Dendritic cell treated with granulocyte-macrophage colony-stimulating factor and Interleukin-4, amounts not matched to agents 40 ng/mL and 50 ng/mL, for 4 days (primary cell): ENCODE data around the gene SPRY1.

Source experiments
- H3K27ac Mint-ChIP-seq: one replicate; pipeline ENCODE4 v1.8.0; 2022; ENCODE audit warnings: mild to moderate bottlenecking, mixed read lengths
- H3K27me3 Mint-ChIP-seq: one replicate; pipeline ENCODE4 v1.8.0; 2022; ENCODE audit warnings: mild to moderate bottlenecking, mixed read lengths
- H3K36me3 Mint-ChIP-seq: one replicate; pipeline ENCODE4 v1.8.0; 2022; ENCODE audit warnings: low read depth, mixed read lengths
- H3K4me1 Mint-ChIP-seq: one replicate; pipeline ENCODE4 v1.8.0; 2022; ENCODE audit warnings: low read depth, mixed read lengths
- H3K4me3 Mint-ChIP-seq: one replicate; pipeline ENCODE4 v1.8.0; 2022; ENCODE audit warnings: mild to moderate bottlenecking, moderate library complexity, mixed read lengths
- H3K9me3 Mint-ChIP-seq: one replicate; pipeline ENCODE4 v1.8.0; 2022; ENCODE audit warnings: mixed read lengths
- intact Hi-C: fragments of 100-400 bp; cut with micrococcal nuclease; formaldehyde crosslinking; loops from one replicate; pipeline ENCODE4 v1.15.0; 2022

Gene SPRY1

GRCh38 chr4:123397144-123398065 lies 810 bp downstream of the SPRY1 start:
- H3K4me3 Mint-ChIP-seq = peak overlapping the region; percentile 73
- H3K27ac Mint-ChIP-seq = peak overlapping the region; percentile 57
- H3K9me3 Mint-ChIP-seq = no peaks in the 10 kb centered on the region
- intact Hi-C loops = loop anchor here (5.0 to 10.0 kb wide), 3 partner anchors 50 to 867 kb away; no protein-coding TSS in a partner anchor
- peaks cover 23% of the 10 kb centered on the region for H3K4me1 Mint-ChIP-seq
- no peaks in the 10 kb centered on the region for H3K36me3 Mint-ChIP-seq
- H3K27me3 Mint-ChIP-seq = peaks cover 44% of the 10 kb centered on the region

DNA sequence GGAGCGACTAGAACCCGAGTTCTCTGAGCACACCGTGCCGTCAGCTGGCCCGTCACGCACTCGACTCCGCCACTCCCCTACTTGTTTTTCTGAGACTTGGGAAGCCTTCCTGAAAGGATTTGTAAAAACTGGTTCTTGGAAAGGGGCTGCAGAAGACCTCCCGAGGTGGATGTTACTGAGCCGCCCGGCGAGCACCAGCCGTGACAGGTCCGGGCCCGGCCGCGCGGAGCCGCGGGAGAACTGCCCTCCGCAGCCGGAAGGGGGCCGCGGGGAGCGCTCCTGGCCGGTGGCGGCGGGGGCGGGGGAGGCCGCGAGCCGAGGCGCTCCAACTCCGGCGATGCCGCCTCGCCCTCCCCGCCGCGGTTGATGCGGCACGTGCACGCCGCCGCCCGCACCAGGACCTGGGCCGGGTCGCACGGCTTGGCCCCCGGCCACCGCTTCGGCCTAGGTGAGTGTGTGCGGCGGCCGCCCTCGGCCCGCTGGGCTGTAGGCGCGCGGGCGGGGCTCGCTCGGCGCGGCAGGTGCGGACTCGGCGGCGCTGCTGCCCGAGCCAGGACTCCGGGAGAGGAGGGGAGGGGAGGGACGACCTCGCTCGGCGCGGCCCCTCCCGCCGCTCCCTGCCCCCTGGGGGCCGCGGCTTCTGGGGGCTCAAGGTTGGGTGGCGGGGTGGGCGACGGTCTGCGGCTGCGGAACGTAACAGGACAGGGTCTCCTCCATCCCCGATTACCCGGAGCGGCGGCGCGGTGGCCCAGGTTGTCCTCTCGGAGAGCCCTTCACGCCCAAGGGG lies 1.7 kb downstream of the SPRY1 start:
- Mint-ChIP-seq H3K36me3 (no peaks in the 10 kb centered on the region), H3K27me3 (peaks cover 44% of the 10 kb centered on the region), H3K27ac (no peak overlapping the region), H3K4me1 (peaks cover 23% of the 10 kb centered on the region), H3K4me3 (peak overlapping the region; percentile 73), H3K9me3 (no peaks in the 10 kb centered on the region)
- intact Hi-C loops = loop anchor here (5.0 to 10.0 kb wide), 3 partner anchors 49 to 867 kb away; no protein-coding TSS in a partner anchor

DNA sequence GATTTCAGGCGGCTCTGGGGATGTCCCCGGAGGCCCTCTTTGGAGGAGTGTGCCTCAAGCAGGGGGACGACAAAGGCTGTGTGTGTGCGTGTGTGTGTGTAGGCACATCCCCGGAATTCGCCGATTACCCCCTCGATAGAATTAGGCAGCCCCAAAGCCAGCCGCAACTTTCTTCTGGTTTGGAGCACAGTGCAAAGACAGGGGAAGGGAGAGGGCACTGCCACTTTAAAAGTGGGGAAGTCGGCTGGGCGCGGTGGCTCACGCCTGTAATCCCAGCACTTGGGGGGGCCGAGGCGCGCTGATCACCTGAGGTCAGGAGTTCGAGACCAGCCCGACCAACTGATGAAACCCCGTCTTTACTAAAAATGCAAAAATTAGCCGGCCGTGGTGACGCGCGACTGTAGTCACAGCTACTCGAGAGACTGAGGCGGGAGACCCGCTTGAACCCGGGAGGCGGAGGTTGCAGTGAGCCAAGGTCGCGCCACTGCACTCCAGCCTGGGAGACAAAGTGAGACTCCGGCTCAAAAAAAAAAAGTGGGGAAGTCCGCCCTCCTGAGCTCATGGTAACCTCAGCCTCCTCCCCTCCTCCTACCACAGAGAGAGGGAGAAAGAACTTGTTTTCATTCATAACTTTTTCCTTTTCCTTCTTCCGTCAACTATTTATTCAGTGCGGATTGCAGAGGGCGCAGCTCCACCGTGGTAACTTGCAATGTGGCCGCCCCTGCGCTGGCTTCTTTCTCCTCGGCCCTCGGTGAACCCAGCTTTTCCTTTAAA lies 2.4 kb downstream of the SPRY1 start:
- peaks cover 23% of the 10 kb centered on the region for H3K4me1 Mint-ChIP-seq
- H3K9me3 Mint-ChIP-seq = no peaks in the 10 kb centered on the region
- peak overlapping the region; percentile 25 for H3K27ac Mint-ChIP-seq
- peak overlapping the region; percentile 73 for H3K4me3 Mint-ChIP-seq
- H3K36me3 Mint-ChIP-seq = no peaks in the 10 kb centered on the region
- H3K27me3 Mint-ChIP-seq = peaks cover 44% of the 10 kb centered on the region
- intact Hi-C loops = loop anchor here (5.0 to 10.0 kb wide), 3 partner anchors 48 to 866 kb away; no protein-coding TSS in a partner anchor

DNA sequence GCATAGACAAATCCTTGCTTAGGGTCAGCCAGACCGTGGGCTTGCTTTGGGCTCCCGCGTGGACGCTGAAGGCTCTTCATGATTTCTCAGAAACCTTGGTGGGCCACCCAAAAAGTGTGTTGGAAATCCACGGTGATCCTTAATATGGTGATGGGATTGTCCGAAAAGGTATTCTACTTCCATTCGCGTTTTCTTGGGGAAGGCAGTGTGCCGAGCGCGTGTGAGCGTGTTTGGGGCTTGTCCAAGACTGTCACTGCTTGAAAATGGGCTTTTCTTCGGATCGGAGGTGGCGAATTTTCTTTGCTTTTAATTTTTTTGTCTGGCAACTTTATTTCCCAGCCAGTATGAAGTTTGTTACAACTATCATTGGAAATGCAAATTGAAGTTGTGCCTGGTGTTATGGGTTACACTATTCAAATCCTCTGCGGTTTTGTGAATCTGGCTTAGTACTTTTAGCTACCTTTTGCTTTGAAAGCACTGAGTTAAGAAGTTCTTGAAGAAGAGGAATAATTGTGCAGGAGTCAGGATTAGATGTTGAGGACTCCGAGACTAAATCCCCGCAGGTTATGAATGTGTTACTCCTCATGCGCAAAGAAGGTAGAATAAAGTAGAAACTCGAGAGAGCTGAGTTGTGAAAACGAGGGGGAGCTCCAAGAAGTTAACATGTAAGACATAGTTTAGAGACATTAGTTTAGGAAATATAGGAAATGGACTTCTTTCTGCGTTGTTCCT lies 3.2 kb downstream of the SPRY1 start:
- H3K36me3 Mint-ChIP-seq = no peaks in the 10 kb centered on the region
- no peaks in the 10 kb centered on the region for H3K9me3 Mint-ChIP-seq
- intact Hi-C loops = loop anchor here (5.0 to 10.0 kb wide), 3 partner anchors 48 to 865 kb away; no protein-coding TSS in a partner anchor

DNA sequence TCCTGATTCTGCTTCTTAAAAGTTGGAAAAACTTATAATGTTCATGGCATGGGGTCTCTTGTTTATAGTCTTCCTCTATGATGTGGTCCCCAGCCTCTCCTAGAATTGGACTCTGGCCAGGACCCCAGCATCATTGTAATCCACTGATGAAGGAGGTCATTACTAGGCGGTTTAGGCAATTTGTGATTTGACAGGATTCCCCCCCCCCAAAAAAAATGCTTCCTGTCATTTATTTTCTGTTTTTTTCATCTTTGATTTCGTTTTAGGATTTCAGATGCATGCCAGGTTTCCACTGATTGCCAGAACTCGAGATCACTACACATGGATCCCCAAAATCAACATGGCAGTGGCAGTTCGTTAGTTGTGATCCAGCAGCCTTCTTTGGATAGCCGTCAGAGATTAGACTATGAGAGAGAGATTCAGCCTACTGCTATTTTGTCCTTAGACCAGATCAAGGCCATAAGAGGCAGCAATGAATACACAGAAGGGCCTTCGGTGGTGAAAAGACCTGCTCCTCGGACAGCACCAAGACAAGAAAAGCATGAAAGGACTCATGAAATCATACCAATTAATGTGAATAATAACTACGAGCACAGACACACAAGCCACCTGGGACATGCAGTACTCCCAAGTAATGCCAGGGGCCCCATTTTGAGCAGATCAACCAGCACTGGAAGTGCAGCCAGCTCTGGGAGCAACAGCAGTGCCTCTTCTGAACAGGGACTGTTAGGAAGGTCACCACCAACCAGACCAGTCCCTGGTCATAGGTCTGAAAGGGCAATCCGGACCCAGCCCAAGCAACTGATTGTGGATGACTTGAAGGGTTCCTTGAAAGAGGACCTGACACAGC lies 4.9 kb downstream of the SPRY1 start:
- intact Hi-C loops = no loop called here
- H3K4me3 Mint-ChIP-seq = no peak overlapping the region
- no peaks in the 10 kb centered on the region for H3K36me3 Mint-ChIP-seq
- no peaks in the 10 kb centered on the region for H3K9me3 Mint-ChIP-seq
- no peak overlapping the region for H3K27ac Mint-ChIP-seq
- H3K27me3 Mint-ChIP-seq = peaks cover 40% of the 10 kb centered on the region
- H3K4me1 Mint-ChIP-seq = peaks cover 21% of the 10 kb centered on the region

More for the DNA sequence above, 3.2 kb downstream of the SPRY1 start:
- Mint-ChIP-seq H3K27me3 (peaks cover 44% of the 10 kb centered on the region), H3K27ac (no peak overlapping the region), H3K4me1 (peaks cover 23% of the 10 kb centered on the region), H3K4me3 (peak overlapping the region; percentile 73)

GRCh38 chr4:123402121-123402465 lies 5.5 kb downstream of the SPRY1 start:
- no peaks in the 10 kb centered on the region for H3K36me3 Mint-ChIP-seq
- H3K27ac Mint-ChIP-seq = no peak overlapping the region
- H3K4me1 Mint-ChIP-seq = peaks cover 16% of the 10 kb centered on the region

DNA sequence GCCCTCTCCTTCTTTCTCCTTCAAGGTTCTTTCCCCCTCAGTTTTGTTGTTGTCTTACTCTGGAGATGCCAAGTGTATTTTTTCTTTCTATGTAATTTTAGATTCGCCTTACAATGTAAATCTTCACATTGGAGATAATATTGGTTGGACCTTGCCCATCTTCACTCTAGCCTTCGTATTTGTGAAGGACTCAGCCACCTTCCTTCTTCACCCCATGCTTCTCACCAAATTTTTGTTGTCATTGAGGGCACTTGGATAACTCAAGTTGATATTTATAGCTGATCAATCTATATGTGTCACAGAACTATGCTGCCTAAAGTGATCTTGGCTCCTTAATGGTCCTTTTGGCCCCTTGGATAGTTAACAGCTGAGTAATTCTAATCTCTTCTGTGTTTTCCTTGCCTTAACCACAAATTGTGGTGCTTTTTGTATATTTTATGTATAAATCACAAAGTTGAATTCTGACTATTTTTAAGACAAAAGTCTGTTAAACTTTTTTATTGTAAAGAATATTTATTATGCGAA lies 6.5 kb downstream of the SPRY1 start:
- Mint-ChIP-seq H3K27me3 (peaks cover 24% of the 10 kb centered on the region), H3K4me1 (peaks cover 10% of the 10 kb centered on the region), H3K27ac (no peak overlapping the region), H3K4me3 (no peak overlapping the region), H3K36me3 (no peaks in the 10 kb centered on the region), H3K9me3 (no peaks in the 10 kb centered on the region)
- intact Hi-C loops = no loop called here

More at GRCh38 chr4:123402121-123402465, 5.5 kb downstream of the SPRY1 start:
- peaks cover 34% of the 10 kb centered on the region for H3K27me3 Mint-ChIP-seq
- no peak overlapping the region for H3K4me3 Mint-ChIP-seq
- intact Hi-C loops = no loop called here
- H3K9me3 Mint-ChIP-seq = no peaks in the 10 kb centered on the region

DNA sequence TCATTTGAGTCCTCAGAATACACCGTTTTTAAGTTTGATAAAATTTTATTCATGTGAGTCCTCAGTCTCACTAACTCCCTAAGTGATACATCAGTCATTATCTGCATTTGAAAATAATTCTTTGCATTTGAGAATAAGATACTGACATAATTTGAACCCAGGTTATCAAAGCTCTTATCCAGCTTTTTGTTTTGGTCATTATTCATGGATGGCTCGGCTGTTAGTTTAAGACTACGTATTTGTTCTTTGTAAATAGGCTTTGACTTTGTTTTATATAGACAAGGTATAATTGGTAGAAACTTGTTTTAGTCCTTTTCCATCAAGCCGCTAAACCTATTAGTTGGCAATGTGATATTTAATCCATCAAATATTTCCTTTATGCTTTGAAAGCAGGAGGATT lies 7.9 kb downstream of the SPRY1 start:
- Mint-ChIP-seq H3K27me3 (peaks cover 14% of the 10 kb centered on the region), H3K9me3 (no peaks in the 10 kb centered on the region), H3K4me1 (peaks cover 6% of the 10 kb centered on the region), H3K27ac (no peak overlapping the region), H3K4me3 (no peak overlapping the region), H3K36me3 (no peaks in the 10 kb centered on the region)
- intact Hi-C loops = no loop called here

DNA sequence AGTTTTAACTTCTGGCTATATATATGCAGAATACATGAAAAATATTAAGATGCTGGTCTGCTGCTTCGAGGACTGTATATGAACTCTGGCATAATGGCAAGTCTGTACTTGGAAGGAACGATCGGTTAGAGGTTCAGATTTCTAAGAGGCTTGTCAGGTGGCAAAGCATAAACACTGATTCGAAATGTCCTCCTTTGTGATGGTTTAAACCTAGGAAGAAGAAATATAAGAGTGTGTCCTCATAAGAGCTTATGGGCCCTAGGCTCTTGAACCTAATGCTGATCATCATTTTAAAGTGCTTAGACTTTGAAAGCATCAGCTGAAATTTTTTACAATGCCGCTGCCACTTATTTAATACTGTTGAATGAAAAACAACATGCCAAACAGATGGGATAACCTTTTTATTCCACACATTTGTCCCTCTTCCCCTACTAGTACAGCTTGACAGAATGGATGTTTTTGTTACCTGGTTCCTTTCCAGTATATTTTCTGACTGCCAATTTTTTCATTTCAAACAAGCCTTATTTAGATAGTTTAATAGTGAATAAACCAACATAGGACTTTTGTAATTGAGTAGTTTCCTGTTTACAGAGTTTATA lies 8.8 kb downstream of the SPRY1 start:
- no peak overlapping the region for H3K4me3 Mint-ChIP-seq
- no peaks in the 10 kb centered on the region for H3K9me3 Mint-ChIP-seq
- H3K36me3 Mint-ChIP-seq = no peaks in the 10 kb centered on the region
- no peaks in the 10 kb centered on the region for H3K4me1 Mint-ChIP-seq
- H3K27me3 Mint-ChIP-seq = peaks cover 6% of the 10 kb centered on the region
- intact Hi-C loops = no loop called here
- no peak overlapping the region for H3K27ac Mint-ChIP-seq

DNA sequence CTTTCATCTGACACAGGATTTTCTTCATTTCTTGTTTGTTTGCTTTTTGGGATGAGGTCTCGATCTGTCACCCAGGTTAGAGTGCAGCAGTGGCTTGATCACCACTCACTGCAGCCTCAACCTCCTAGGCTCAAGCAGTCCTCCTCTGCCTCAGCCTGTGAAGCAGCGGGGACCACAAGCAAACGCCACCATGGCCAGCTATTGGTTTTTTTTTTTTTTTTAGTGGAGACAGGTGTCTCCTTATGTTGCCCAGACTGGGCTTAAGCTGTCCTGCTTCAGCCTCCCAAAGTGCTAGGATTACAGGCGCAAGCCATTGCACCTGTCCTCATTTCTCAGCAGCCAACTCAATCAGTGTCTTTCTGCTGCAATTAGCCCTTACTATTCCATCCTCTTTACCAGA lies 10.3 kb downstream of the SPRY1 start:
- Mint-ChIP-seq H3K27me3 (no peaks in the 10 kb centered on the region), H3K36me3 (no peaks in the 10 kb centered on the region)

DNA sequence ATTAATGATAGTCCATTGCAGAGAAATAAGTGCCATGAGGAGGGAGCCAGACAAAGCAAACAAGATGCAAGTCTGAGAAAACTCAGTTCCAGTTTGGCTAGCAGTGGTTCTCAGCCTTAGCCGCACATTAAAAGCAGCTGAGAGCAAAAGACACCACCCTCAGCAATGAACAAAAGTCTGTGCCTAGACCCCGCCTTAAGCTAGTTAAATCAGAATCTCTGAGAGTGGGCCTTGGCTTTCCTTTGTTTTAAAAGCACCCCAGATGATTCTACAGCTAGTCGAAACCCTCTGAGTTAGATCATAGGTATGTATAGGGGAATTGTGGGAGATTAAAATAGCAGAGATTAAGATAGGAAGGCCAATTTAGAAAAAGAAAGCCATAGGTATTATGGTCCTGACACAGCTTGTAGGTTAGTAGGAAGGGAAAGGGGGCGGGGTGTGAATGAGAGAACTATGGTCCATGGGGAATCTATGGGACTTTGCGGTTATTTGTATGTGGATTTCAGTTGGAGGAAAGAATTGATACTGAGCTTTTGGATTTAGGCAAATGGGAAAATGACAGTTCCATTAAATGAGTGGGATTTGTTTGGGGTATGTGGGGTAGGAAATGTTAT lies 12.0 kb downstream of the SPRY1 start:
- Mint-ChIP-seq H3K4me1 (peaks cover 8% of the 10 kb centered on the region), H3K9me3 (no peaks in the 10 kb centered on the region), H3K27ac (no peak overlapping the region), H3K4me3 (no peak overlapping the region), H3K36me3 (no peaks in the 10 kb centered on the region), H3K27me3 (no peaks in the 10 kb centered on the region)
- intact Hi-C loops = no loop called here

More for the DNA sequence above, 10.3 kb downstream of the SPRY1 start:
- no peak overlapping the region for H3K4me3 Mint-ChIP-seq
- no peaks in the 10 kb centered on the region for H3K9me3 Mint-ChIP-seq
- no peak overlapping the region for H3K27ac Mint-ChIP-seq
- intact Hi-C loops = no loop called here
- no peaks in the 10 kb centered on the region for H3K4me1 Mint-ChIP-seq

DNA sequence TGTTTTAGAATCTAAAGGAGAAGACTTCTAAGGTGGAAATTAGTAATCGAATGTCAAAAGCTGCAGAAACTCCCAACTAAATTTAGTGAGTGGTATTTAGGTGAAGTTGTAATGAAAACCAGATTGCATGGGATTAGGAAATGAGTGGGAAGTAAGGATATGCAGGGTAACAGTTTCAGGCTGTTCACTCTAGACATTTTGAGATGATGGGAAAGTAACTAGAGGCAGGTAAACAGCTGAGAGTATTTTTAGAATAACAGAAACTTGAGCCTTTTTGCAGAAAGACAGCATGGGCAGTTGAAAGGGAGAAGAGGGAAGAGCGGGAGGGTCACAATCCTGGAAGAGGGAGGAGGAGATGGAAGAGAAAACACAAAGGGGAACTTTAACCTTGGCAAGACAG lies 12.7 kb downstream of the SPRY1 start:
- intact Hi-C loops = no loop called here
- Mint-ChIP-seq H3K27ac (no peak overlapping the region), H3K4me3 (no peak overlapping the region), H3K4me1 (peaks cover 8% of the 10 kb centered on the region), H3K36me3 (no peaks in the 10 kb centered on the region), H3K27me3 (no peaks in the 10 kb centered on the region), H3K9me3 (no peaks in the 10 kb centered on the region)
